Measurements from ENCODE around the gene ZSCAN21.

DNA sequence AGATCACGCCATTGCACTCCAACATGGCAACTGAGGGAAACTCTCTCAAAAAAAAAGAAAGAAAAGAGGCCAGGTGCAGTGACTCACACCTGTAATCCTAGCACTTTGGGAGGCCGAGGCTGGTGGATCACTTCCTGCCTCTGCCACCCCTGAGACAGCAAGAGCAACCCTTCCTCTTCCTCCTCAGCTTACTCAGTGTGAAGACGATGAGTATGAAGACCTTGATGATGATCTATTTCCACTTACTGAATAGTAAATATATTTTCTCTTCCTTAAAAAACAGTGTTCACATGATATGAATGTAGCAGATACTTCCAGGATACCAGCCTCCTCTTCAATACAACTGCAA is 36.3 kb upstream of the ZSCAN21 start:
- TF ChIP-seq POLR2AphosphoS5 (IDR thresholded peaks at IDR 0.05; ENCODE audit: low read depth, low read length): no peak
- TF ChIP-seq REST (IDR thresholded peaks at IDR 0.05; ENCODE audit: insufficient read depth in 1 of 2, low read depth in 2 of 2, low read length in 2 of 2): no peak

Measured in PFSK-1 (cell line).